ENCODE results near the gene VPS8. TPM values are rescaled to one million over a fixed set of nuclear protein-coding genes. Genes with fewer than 3 reads are reported as not detected.

Gene VPS8
- total RNA-seq, 1 experiment from 2014 or later = 33.8 TPM

DNA sequence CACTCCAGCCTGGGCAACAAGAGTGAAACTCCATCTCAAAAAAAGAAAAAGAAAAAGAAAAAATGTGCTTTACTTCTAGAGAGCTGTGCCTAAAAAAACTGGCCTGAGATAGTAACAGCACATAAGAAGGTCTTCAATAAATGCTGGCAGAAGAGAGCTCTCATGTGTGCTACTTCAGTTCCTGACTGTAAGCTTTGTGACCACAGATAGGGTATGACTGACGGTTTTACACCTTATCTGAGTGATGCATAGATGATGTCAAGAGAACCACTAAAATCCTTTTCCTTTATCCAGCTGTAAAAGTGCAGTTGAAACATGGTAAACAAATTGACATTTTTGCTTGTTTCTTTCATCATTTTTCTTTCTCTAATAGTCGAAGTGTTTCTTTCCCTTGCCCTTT lies 213.0 kb downstream of the VPS8 start:
- intact Hi-C loops (cut with micrococcal nuclease) = no loop called here
- Mint-ChIP-seq H3K27ac (ENCODE audit: low read depth, unreplicated experiment) (no peak overlapping the region), H3K4me1 (ENCODE audit: insufficient read depth, unreplicated experiment) (no peaks in the 10 kb centered on the region), H3K27me3 (ENCODE audit: insufficient read depth, unreplicated experiment) (no peaks in the 10 kb centered on the region), H3K36me3 (ENCODE audit: insufficient read depth, unreplicated experiment) (peaks cover 9% of the 10 kb centered on the region), H3K4me3 (ENCODE audit: unreplicated experiment) (no peak overlapping the region), H3K9me3 (ENCODE audit: unreplicated experiment) (no peaks in the 10 kb centered on the region)
- DNase-seq (ENCODE audit: unreplicated experiment) = no peak
- no peak for TF ChIP-seq CTCF (IDR thresholded peaks at IDR 0.05; ENCODE audit: unreplicated experiment)
- CTCF ChIA-PET = interaction anchor here (0.6 kb wide), 1 partner anchor 150 kb away, joined by 3 read pairs; no protein-coding TSS in a partner anchor
- no TSS peak for BruUV-seq (replicated peaks)
- POLR2A ChIA-PET = interaction anchor here (0.9 kb wide), 1 partner anchor 15 kb away, joined by 3 read pairs; no protein-coding TSS in a partner anchor

DNA sequence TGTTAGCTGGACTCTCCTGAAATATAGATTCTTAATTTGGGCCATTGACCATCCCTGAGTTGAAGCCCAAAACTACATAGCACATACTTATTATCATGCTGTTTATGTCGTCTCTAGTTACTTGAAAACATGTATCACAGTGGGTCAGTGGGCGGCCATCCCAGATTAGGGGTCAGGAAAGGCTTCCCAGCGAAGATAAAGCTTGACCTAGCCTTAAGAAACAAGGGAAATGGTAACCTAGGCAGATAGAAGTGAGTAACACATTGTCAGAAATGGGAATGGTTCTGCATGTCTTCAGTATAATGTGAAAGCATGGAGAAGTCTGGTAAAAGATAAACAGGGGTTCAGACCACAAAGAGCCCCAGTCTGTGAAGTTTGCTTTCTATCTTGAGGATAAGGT lies 216.2 kb downstream of the VPS8 start:
- TF ChIP-seq CTCF (IDR thresholded peaks at IDR 0.05; ENCODE audit: unreplicated experiment) = no peak
- H3K4me1 Mint-ChIP-seq (ENCODE audit: insufficient read depth, unreplicated experiment) = no peaks in the 10 kb centered on the region
- H3K27me3 Mint-ChIP-seq (ENCODE audit: insufficient read depth, unreplicated experiment) = no peaks in the 10 kb centered on the region
- ChIA-PET POLR2A (interaction anchor here (0.7 kb wide), 1 partner anchor 13 kb away, joined by 3 read pairs; no protein-coding TSS in a partner anchor), CTCF (interaction anchor here (0.6 kb wide), 2 partner anchors 47 to 81 kb away, joined by 3 to 4 read pairs; no protein-coding TSS in a partner anchor)
- intact Hi-C loops (cut with micrococcal nuclease) = no loop called here
- H3K9me3 Mint-ChIP-seq (ENCODE audit: unreplicated experiment) = no peaks in the 10 kb centered on the region
- peaks cover 16% of the 10 kb centered on the region for H3K36me3 Mint-ChIP-seq (ENCODE audit: insufficient read depth, unreplicated experiment)
- no peak for DNase-seq (ENCODE audit: unreplicated experiment)
- no peak overlapping the region for H3K4me3 Mint-ChIP-seq (ENCODE audit: unreplicated experiment)
- no TSS peak for BruUV-seq (replicated peaks)
- H3K27ac Mint-ChIP-seq (ENCODE audit: low read depth, unreplicated experiment) = no peak overlapping the region

DNA sequence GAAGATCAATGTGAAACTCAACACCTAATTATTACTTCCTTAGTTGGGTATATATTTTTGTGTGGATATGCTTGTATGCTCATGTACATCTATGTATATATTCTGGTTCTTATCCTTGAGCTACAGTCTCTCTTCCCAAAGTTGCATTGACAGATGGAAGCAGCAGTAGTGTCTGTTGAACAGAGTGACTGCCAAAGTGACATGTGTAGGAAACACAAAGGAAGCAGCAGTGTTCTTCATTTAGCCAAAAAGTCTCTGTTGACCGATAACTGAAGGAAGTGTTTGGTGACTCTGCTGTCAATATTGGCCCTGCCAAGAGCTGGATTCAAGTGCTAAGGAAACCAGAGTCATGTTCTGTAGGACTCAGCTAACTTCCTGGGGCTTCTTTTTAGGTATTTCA lies 217.1 kb downstream of the VPS8 start:
- no peaks in the 10 kb centered on the region for H3K4me1 Mint-ChIP-seq (ENCODE audit: insufficient read depth, unreplicated experiment)
- no peak overlapping the region for H3K4me3 Mint-ChIP-seq (ENCODE audit: unreplicated experiment)
- CTCF ChIA-PET = no interaction called here
- intact Hi-C loops (cut with micrococcal nuclease) = no loop called here
- BruUV-seq (replicated peaks) = no TSS peak
- no peak for DNase-seq (ENCODE audit: unreplicated experiment)
- H3K36me3 Mint-ChIP-seq (ENCODE audit: insufficient read depth, unreplicated experiment) = peaks cover 16% of the 10 kb centered on the region
- TF ChIP-seq CTCF (IDR thresholded peaks at IDR 0.05; ENCODE audit: unreplicated experiment) = no peak
- no peak overlapping the region for H3K27ac Mint-ChIP-seq (ENCODE audit: low read depth, unreplicated experiment)
- H3K27me3 Mint-ChIP-seq (ENCODE audit: insufficient read depth, unreplicated experiment) = no peaks in the 10 kb centered on the region
- no peaks in the 10 kb centered on the region for H3K9me3 Mint-ChIP-seq (ENCODE audit: unreplicated experiment)
- POLR2A ChIA-PET = no interaction called here

DNA sequence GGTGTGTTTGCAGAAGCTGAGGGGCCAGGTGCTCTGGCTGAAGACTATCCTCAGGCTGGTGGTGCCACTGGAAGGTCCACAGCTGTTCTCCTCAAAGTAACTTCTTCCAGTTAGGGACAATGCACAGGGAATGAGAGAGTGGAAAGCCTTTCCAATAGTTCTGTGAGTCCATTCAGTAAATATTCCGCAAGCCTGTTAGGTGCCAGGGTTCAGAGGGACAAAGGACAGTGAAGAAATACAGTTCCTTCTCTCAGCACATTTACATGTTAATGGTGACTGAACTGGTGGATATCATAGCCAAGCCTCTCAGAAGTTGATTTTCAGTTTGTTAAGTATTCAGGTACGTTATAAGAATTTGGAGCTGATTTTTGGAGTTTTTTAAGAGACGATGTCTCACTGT lies 218.4 kb downstream of the VPS8 start:
- Mint-ChIP-seq H3K27me3 (ENCODE audit: insufficient read depth, unreplicated experiment) (no peaks in the 10 kb centered on the region), H3K4me3 (ENCODE audit: unreplicated experiment) (no peak overlapping the region), H3K9me3 (ENCODE audit: unreplicated experiment) (no peaks in the 10 kb centered on the region), H3K36me3 (ENCODE audit: insufficient read depth, unreplicated experiment) (peaks cover 11% of the 10 kb centered on the region), H3K4me1 (ENCODE audit: insufficient read depth, unreplicated experiment) (no peaks in the 10 kb centered on the region), H3K27ac (ENCODE audit: low read depth, unreplicated experiment) (no peak overlapping the region)
- DNase-seq (ENCODE audit: unreplicated experiment) = no peak
- POLR2A ChIA-PET = no interaction called here
- no TSS peak for BruUV-seq (replicated peaks)
- TF ChIP-seq CTCF (IDR thresholded peaks at IDR 0.05; ENCODE audit: unreplicated experiment) = no peak
- intact Hi-C loops (cut with micrococcal nuclease) = no loop called here
- CTCF ChIA-PET = no interaction called here
